NK-92 (cell line): ENCODE results near the gene TTI1.

Source experiments
- DNase-seq: peaks from one replicate; lab custom pipeline; 2025; ENCODE audit not compliant: unreplicated experiment; lab: John Stamatoyannopoulos, UW

The TTI1 gene

GRCh38 chr20:37939701-37940560 lies 93.3 kb downstream of the TTI1 start:
- DNase-seq = no peak

- no peak for DNase-seq
Measured at GRCh38 chr20:37938954-37939353, 94.3 kb downstream of the TTI1 start.

- DNase-seq = no peak
Measured at GRCh38 chr20:37938181-37938750, 95.0 kb downstream of the TTI1 start.

GRCh38 chr20:37937686-37938085 lies 95.6 kb downstream of the TTI1 start:
- no peak for DNase-seq

GRCh38 chr20:37936451-37936850 lies 96.8 kb downstream of the TTI1 start:
- no peak for DNase-seq

- no peak for DNase-seq
Measured at GRCh38 chr20:37936041-37936440, 97.2 kb downstream of the TTI1 start.

- no peak for DNase-seq
Measured at GRCh38 chr20:37935435-37935834, 97.8 kb downstream of the TTI1 start.

- no peak for DNase-seq
Measured at GRCh38 chr20:37934634-37935375, 98.5 kb downstream of the TTI1 start.

- no peak for DNase-seq
Measured at GRCh38 chr20:37933786-37934633, 99.2 kb downstream of the TTI1 start.
